Mammary epithelial cell (primary cell): ENCODE results near the gene TBX5.

Source experiments
- EZH2 ChIP-seq: IDR thresholded peaks from 2 replicates; pipeline ENCODE4 v1.6.1; 2012; ENCODE audit warnings: low read length, inconsistent platforms, borderline replicate concordance
- TF ChIP-seq, protein P1 (sequence below), 2 donors: IDR thresholded peaks in 1 of 2; conservative IDR thresholded peaks in 1 of 2; 2 replicates each; pipeline ENCODE4 v1.5.1; 2011 to 2012; ENCODE audit warnings: inconsistent platforms in 2 of 2, low read length in 2 of 2, mild to moderate bottlenecking in 2 of 2, control low read depth in 1 of 2, low read depth in 1 of 2; ENCODE audit not compliant: insufficient read depth in 1 of 2; ENCODE audit errors: extremely low read depth in 1 of 2

DNA sequence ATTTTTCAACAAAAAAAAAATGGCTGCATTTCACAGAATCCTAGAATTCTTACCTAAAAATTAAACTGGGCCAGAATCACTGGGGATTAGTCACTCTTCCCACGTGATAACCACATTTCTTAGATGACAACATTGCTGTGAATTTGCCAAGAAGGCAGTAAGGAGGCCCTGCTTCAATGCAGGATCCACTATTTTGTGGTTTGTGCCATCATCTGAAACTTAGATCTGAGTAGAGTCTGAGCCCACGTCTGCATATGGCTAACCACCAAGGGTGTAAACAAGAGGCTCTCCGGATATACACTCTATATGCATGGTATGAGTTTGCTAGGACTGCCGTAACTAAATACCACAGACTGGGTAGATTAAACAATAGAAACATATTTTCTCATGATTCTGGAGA lies 24.4 kb upstream of the TBX5 start:
- TF ChIP-seq, protein P1, sequence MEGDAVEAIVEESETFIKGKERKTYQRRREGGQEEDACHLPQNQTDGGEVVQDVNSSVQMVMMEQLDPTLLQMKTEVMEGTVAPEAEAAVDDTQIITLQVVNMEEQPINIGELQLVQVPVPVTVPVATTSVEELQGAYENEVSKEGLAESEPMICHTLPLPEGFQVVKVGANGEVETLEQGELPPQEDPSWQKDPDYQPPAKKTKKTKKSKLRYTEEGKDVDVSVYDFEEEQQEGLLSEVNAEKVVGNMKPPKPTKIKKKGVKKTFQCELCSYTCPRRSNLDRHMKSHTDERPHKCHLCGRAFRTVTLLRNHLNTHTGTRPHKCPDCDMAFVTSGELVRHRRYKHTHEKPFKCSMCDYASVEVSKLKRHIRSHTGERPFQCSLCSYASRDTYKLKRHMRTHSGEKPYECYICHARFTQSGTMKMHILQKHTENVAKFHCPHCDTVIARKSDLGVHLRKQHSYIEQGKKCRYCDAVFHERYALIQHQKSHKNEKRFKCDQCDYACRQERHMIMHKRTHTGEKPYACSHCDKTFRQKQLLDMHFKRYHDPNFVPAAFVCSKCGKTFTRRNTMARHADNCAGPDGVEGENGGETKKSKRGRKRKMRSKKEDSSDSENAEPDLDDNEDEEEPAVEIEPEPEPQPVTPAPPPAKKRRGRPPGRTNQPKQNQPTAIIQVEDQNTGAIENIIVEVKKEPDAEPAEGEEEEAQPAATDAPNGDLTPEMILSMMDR (conservative IDR thresholded peaks at IDR 0.05 in 1 of 2, IDR thresholded peaks at IDR 0.05 in 1 of 2; ENCODE audit: extremely low read depth in 1 of 2, insufficient read depth in 1 of 2, low read depth in 1 of 2, low read length in 2 of 2), result no peak
- TF ChIP-seq EZH2, result no peak
